PFSK-1 (cell line): Measurements from ENCODE around the gene AP1S2.

Source experiments
- FOXP2 ChIP-seq: optimal IDR thresholded peaks from 2 replicates; pipeline ENCODE3; 2011; ENCODE audit warnings: borderline replicate concordance, control low read depth, inconsistent platforms; ENCODE audit not compliant: insufficient read depth; ENCODE audit errors: extremely low read length, extremely low read depth
- POLR2AphosphoS5 ChIP-seq: IDR thresholded peaks from 2 replicates; pipeline ENCODE4 v1.6.1; 2012; ENCODE audit warnings: low read depth, mild to moderate bottlenecking, control low read depth, low read length, moderate library complexity
- SIN3A ChIP-seq: IDR thresholded peaks from 2 replicates; pipeline ENCODE4 v1.6.1; 2012; ENCODE audit warnings: mild to moderate bottlenecking, low read length, moderate library complexity, borderline replicate concordance; ENCODE audit not compliant: insufficient read depth
- TAF1 ChIP-seq: IDR thresholded peaks from 2 replicates; pipeline ENCODE4 v1.6.1; 2012; ENCODE audit warnings: low read length, control low read depth, borderline replicate concordance; ENCODE audit not compliant: insufficient read depth
- TF ChIP-seq, protein P1 (sequence below), 2 experiments: IDR thresholded peaks; 2 replicates each; pipeline versions ENCODE4 v1.6.1 to v1.8.0; 2011 to 2012; ENCODE audit warnings: low read depth in 2 of 2, low read length in 2 of 2, control low read depth in 1 of 2, inconsistent platforms in 1 of 2, mild to moderate bottlenecking in 1 of 2, moderate library complexity in 1 of 2; ENCODE audit not compliant: insufficient read depth in 1 of 2

AP1S2 gene

DNA sequence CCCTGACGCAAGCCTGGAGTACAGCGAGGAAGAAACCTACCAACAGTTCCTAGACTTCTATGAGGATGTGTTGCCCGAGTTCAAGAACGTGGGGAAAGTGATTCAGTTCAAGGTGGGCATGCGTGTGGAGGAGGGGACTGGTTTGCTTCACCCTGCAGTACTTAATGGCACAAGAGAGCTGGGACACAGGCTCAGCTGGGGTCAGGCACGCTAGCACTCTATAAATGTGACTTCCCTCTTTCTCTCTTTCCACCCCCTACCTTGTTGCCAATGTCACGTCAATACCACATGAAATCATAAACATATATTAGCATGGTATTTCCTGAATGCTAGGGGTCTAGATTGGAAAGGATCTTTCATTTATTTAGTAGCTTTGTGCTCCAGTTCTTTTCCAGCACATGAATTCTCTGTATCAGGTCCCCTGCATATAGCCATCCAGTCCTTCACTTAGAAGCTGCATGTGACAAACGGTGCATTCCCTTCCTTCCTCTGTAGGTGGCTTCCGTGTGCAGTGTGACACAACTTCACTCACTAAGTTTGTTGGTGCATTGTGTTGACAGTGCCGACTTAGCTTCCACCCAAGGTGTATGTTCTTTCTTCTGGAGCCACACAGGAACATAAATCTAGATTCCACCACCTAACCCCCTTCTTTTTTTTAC, 38.7 kb downstream of the AP1S2 start:
- TF ChIP-seq, protein P1, sequence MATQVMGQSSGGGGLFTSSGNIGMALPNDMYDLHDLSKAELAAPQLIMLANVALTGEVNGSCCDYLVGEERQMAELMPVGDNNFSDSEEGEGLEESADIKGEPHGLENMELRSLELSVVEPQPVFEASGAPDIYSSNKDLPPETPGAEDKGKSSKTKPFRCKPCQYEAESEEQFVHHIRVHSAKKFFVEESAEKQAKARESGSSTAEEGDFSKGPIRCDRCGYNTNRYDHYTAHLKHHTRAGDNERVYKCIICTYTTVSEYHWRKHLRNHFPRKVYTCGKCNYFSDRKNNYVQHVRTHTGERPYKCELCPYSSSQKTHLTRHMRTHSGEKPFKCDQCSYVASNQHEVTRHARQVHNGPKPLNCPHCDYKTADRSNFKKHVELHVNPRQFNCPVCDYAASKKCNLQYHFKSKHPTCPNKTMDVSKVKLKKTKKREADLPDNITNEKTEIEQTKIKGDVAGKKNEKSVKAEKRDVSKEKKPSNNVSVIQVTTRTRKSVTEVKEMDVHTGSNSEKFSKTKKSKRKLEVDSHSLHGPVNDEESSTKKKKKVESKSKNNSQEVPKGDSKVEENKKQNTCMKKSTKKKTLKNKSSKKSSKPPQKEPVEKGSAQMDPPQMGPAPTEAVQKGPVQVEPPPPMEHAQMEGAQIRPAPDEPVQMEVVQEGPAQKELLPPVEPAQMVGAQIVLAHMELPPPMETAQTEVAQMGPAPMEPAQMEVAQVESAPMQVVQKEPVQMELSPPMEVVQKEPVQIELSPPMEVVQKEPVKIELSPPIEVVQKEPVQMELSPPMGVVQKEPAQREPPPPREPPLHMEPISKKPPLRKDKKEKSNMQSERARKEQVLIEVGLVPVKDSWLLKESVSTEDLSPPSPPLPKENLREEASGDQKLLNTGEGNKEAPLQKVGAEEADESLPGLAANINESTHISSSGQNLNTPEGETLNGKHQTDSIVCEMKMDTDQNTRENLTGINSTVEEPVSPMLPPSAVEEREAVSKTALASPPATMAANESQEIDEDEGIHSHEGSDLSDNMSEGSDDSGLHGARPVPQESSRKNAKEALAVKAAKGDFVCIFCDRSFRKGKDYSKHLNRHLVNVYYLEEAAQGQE (IDR thresholded peaks at IDR 0.05; ENCODE audit: insufficient read depth in 1 of 2, low read depth in 2 of 2, low read length in 2 of 2) = no peak
- TF ChIP-seq SIN3A (no peak), POLR2AphosphoS5 (no peak), FOXP2 (no peak), TAF1 (no peak)

DNA sequence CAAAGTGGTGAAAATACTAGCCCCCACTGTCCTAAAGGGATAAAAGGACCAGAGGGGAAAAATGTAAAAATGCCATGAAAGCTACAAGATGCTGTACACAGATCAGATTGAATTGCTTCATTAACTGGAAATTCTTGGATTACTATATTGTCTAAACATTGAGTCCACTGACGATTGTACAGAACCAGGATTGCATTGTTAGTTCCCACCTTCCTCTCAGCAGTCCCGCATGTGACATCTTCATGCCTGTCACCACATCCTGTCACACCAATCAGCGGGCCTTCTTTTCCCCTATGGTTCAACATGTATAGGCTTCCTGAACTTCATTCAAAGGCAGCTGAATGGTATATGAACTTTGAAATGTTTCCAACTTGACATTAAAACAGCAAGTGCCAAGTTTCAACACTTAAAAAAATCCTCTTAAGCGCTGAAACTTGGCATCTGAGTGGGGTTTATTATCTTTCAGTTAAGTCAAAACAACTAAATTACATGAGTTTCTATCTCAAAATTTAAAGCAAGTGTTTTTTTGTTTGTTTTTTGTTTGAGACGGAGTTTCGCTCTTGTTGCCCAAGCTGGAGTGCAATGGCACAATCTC, 39.7 kb downstream of the AP1S2 start:
- TF ChIP-seq SIN3A = no peak
- no peak for TF ChIP-seq POLR2AphosphoS5
- TF ChIP-seq TAF1 = no peak
- TF ChIP-seq, protein P1 (IDR thresholded peaks at IDR 0.05; ENCODE audit: insufficient read depth in 1 of 2, low read depth in 2 of 2, low read length in 2 of 2) = no peak
- TF ChIP-seq FOXP2 = no peak

DNA sequence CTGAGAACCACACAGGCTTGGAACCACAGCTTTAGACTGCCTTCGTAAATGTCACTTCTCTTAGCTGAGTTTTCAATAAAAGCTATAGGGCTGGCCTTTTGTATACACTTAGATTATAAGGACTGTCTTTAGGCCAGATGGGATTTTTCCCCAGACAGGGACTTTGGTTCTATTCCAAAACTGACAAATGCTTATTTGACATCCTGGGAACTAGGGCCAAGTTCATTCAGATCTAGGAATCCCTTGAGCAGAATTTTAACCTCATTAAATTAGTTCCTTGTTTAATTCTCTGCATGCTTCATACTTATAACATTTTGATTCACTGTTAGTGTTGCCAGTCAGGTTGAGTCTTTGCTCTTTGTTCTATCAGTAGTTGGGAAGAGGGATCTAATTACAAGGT, 41.2 kb downstream of the AP1S2 start:
- TF ChIP-seq SIN3A = no peak
- no peak for TF ChIP-seq TAF1
- no peak for TF ChIP-seq POLR2AphosphoS5
- TF ChIP-seq, protein P1 (IDR thresholded peaks at IDR 0.05; ENCODE audit: insufficient read depth in 1 of 2, low read depth in 2 of 2, low read length in 2 of 2) = no peak
- no peak for TF ChIP-seq FOXP2

DNA sequence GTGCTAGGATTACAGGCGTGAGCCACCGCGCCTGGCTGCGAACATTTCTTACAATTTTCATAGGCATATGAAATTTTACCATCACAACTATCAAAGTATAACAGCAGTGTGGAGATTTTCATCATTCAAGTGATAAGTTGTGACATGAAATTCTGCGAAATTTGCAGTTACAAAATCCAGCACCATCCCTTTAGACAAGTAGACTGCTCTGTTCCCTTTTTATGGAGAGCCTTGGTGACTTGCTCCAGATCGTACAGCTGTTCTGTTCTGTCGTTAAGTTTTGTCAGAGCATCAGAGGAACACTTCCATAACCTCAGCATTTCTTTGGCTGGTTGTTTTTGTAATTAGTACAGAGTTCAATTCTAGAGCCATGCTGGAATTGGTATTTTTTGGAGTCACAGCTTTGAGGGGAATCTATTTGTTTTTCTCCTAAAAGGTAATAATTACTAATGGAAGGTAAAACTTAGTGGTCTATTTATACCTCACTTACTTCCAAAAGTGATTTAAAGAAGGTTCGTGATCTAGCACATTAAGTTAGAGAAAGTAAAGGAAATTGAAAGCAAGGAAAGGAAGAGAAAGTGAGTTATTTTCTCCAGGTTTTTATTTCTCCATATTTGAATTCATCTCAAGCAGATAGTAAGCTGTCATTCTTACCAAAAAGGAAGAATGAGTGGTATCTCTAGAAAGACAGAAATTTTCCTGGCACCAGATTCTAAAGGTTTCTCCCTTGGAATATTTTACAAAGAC, 42.2 kb downstream of the AP1S2 start:
- TF ChIP-seq FOXP2 = no peak
- TF ChIP-seq SIN3A = no peak
- no peak for TF ChIP-seq POLR2AphosphoS5

DNA sequence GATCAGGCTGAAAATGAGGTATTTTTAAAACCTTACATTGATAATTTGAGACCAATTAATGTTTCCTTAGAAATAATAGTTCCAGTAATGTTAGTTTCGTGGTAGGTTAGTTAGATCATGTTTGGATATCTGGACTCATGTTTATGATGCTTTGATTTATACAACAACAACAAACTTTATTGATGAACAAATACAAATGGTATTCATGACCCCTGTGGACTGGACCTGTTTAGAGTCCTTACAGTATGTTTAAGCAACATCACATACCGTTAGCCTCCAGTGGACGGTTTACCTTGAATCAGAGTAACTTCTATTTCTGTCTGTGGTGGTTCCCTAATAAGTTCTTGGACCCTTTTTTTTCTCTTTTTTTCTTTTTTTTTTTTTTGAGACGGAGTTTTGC, 46.4 kb downstream of the AP1S2 start:
- TF ChIP-seq, protein P1 (IDR thresholded peaks at IDR 0.05; ENCODE audit: insufficient read depth in 1 of 2, low read depth in 2 of 2, low read length in 2 of 2) = no peak
- TF ChIP-seq FOXP2 = no peak
- no peak for TF ChIP-seq TAF1
